HUES48 (cell line): ENCODE measurements around the gene CMBL.
"Not testable (repeated sequence)": the region's sequence is repeated elsewhere in the genome, so short reads cannot be mapped to it uniquely, and the experiment has no call there.

Source experiments
- H3K27ac ChIP-seq: one replicate; pipeline ENCODE4 v1.7.0; 2013; ENCODE audit warnings: low read depth, low read length, inconsistent platforms
- H3K27me3 ChIP-seq: 2 replicates; pipeline ENCODE4 v1.6.1; 2013; ENCODE audit warnings: mild to moderate bottlenecking, low read length; ENCODE audit not compliant: control insufficient read depth, insufficient read depth
- H3K36me3 ChIP-seq: 2 replicates; pipeline ENCODE4 v1.6.1; 2013; ENCODE audit warnings: low read length; ENCODE audit not compliant: control insufficient read depth, insufficient read depth
- H3K4me1 ChIP-seq: 2 replicates; pipeline ENCODE4 v1.6.1; 2013; ENCODE audit warnings: mild to moderate bottlenecking, low read length; ENCODE audit not compliant: control insufficient read depth, insufficient read depth
- H3K4me3 ChIP-seq: 2 replicates; pipeline ENCODE4 v1.5.1; 2013; ENCODE audit warnings: mild to moderate bottlenecking, low read depth, low read length
- H3K9ac ChIP-seq: 2 replicates; pipeline ENCODE4 v1.6.1; 2013; ENCODE audit warnings: mild to moderate bottlenecking, low read depth, low read length, moderate library complexity
- H3K9me3 ChIP-seq: 2 replicates; pipeline ENCODE4 v1.6.1; 2013; ENCODE audit warnings: low read length; ENCODE audit not compliant: control insufficient read depth, insufficient read depth

CMBL gene

DNA sequence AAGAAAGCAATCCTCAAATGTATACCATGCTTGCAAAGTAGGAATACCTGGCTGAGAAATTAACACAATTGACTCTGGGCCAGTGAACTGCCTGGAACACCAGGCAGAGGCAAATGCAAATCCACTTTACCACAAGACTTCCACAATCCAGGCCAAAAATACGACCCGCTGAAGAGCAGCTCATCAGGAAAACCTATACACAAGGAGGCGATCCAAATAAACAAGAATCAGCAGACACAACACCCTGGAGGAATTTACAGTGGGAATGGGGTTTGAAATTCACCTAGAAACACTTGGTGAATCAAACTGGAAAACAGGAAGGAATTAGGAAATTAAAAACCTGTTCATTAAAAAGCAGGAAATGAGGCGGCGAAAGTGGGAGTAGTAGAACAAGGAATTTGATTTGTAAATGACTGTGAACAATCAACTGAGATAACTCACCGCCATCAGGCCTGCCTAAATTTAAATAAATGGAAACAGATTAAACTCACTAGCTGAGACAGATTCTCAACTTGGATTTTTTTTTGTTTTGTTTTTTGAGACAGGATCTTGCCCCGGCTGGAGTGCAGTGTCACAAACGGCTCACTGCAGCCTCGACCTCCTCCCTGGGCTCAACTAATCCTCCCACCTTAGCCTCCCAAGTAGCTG is 15.9 kb downstream of the CMBL start:
- H3K9ac ChIP-seq = no peak overlapping the region
- no peak overlapping the region for H3K27ac ChIP-seq
- no peaks in the 10 kb centered on the region; the same call in 1 of the 2 replicates for H3K9me3 ChIP-seq
- H3K27me3 ChIP-seq = no peaks in the 10 kb centered on the region
- H3K4me3 ChIP-seq = no peak overlapping the region
- 0 out of 2 replicates have a peak, but pooled peaks cover 5% of the 10 kb centered on the region for H3K4me1 ChIP-seq
- H3K36me3 ChIP-seq = no peaks in the 10 kb centered on the region

DNA sequence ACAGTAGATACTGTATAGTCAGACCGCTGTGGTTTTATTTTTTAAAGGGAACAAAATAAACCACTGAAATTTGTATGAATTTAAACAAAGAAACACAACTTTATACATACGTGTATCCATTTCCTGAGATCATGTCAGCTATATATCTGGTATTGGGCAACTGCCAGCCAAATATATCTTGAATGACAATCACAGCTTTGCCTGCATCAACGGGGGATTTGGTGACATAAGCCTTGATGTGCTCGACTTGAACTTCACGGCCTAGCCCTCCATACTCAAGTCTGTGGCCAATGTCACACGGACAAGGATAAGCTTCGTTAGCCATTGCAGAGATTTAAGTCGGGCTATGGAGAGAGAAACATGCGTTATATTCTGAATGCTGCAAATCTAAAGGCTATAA is 17.3 kb downstream of the CMBL start:
- Histone ChIP-seq H3K9ac (no peak overlapping the region), H3K27me3 (no peaks in the 10 kb centered on the region), H3K9me3 (no peaks in the 10 kb centered on the region; the same call in 1 of the 2 replicates), H3K4me3 (no peak overlapping the region), H3K27ac (no peak overlapping the region), H3K36me3 (no peaks in the 10 kb centered on the region), H3K4me1 (0 out of 2 replicates have a peak, but pooled peaks cover 5% of the 10 kb centered on the region)

GRCh38 chr5:10289991-10290390 is 17.7 kb downstream of the CMBL start:
- 0 out of 2 replicates have a peak, but pooled peaks cover 5% of the 10 kb centered on the region for H3K4me1 ChIP-seq
- H3K27ac ChIP-seq = no peak overlapping the region

DNA sequence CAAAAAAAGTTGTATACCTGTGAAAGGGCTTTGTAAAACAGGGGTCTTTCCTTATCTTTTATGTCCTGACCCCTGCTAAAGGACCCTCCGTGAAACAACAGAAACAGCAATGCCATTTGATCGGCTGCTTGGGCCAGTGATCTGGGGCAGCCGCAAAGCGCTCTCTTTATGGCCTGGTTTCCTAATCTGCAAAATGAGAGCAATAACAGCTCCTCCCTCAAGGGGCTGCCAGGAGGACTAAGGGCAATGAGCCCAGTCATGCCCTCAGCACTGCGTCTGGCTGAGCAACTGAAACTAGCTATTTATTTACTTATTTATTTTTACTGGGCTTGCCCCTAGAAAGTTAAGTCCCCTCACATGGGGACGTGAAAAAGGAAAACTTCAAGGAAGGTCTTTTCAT is 18.3 kb downstream of the CMBL start:
- Histone ChIP-seq H3K9me3 (no peaks in the 10 kb centered on the region; the same call in 1 of the 2 replicates), H3K27me3 (no peaks in the 10 kb centered on the region), H3K4me3 (no peak overlapping the region), H3K36me3 (no peaks in the 10 kb centered on the region), H3K4me1 (0 out of 2 replicates have a peak, but pooled peaks cover 5% of the 10 kb centered on the region), H3K9ac (no peak overlapping the region), H3K27ac (no peak overlapping the region)

More at GRCh38 chr5:10289991-10290390, 17.7 kb downstream of the CMBL start:
- Histone ChIP-seq H3K9me3 (no peaks in the 10 kb centered on the region; the same call in 1 of the 2 replicates), H3K9ac (no peak overlapping the region), H3K4me3 (no peak overlapping the region), H3K36me3 (no peaks in the 10 kb centered on the region), H3K27me3 (no peaks in the 10 kb centered on the region)

GRCh38 chr5:10288592-10289219 is 19.0 kb downstream of the CMBL start:
- Histone ChIP-seq H3K9ac (no peak overlapping the region), H3K4me3 (no peak overlapping the region), H3K9me3 (no peaks in the 10 kb centered on the region; the same call in 1 of the 2 replicates), H3K27me3 (no peaks in the 10 kb centered on the region), H3K36me3 (no peaks in the 10 kb centered on the region), H3K4me1 (0 out of 2 replicates have a peak, but pooled peaks cover 7% of the 10 kb centered on the region), H3K27ac (no peak overlapping the region)

- Histone ChIP-seq H3K4me3 (no peak overlapping the region), H3K9ac (no peak overlapping the region), H3K27ac (no peak overlapping the region), H3K4me1 (0 out of 2 replicates have a peak, but pooled peaks cover 5% of the 10 kb centered on the region), H3K27me3 (no peaks in the 10 kb centered on the region), H3K9me3 (no peaks in the 10 kb centered on the region), H3K36me3 (no peaks in the 10 kb centered on the region)
Measured at GRCh38 chr5:10286862-10287227, 20.9 kb downstream of the CMBL start.

DNA sequence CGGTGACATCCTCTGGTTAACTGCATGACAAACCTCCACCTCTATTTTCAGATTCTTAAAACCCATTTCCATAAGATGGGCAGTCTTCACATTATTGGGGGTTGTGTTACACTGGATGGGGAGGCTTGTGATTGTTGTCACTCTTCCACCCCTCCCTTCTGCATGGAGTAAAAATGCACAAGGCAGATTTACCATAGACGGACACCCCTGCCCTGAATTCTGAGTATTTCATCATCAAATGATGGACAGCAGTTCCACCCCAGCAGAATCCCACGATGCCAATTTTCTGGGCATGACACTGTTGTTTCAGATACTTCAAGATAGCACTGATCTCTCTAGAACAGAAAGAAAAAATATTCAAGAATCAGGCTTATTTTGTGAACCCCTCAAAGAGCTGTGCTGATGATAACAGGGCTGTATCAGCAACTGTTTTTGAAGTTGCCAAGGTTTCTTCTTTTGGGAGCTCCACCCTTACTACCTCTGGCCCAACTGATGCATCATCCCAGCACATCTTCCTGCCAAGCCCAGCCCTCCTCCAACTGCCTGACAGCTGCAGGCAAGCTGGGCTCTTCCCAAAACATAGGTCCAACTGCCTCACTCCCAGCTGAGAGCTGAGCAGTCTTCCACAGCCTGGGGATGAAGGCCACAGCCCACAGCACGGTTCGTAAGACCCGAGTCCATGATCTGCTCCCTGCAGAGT is 21.4 kb downstream of the CMBL start:
- Histone ChIP-seq H3K9ac (no peak overlapping the region), H3K4me3 (no peak overlapping the region), H3K4me1 (0 out of 2 replicates have a peak, but pooled peaks cover 2% of the 10 kb centered on the region), H3K27ac (no peak overlapping the region), H3K36me3 (no peaks in the 10 kb centered on the region), H3K9me3 (no peaks in the 10 kb centered on the region), H3K27me3 (no peaks in the 10 kb centered on the region)

- H3K4me1 ChIP-seq, H3K9me3 ChIP-seq, H3K4me3 ChIP-seq, H3K36me3 ChIP-seq, H3K9ac ChIP-seq, H3K27me3 ChIP-seq, H3K27ac ChIP-seq: not testable (repeated sequence)
Measured at GRCh38 chr5:10285362-10285761, 22.3 kb downstream of the CMBL start.

GRCh38 chr5:10283927-10284635 is 23.6 kb downstream of the CMBL start:
- Histone ChIP-seq H3K9me3 (no peaks in the 10 kb centered on the region), H3K27me3 (no peaks in the 10 kb centered on the region), H3K27ac (no peak overlapping the region), H3K4me3 (no peak overlapping the region), H3K4me1 (0 out of 2 replicates have a peak, but pooled peaks cover 2% of the 10 kb centered on the region), H3K9ac (no peak overlapping the region), H3K36me3 (no peaks in the 10 kb centered on the region)

DNA sequence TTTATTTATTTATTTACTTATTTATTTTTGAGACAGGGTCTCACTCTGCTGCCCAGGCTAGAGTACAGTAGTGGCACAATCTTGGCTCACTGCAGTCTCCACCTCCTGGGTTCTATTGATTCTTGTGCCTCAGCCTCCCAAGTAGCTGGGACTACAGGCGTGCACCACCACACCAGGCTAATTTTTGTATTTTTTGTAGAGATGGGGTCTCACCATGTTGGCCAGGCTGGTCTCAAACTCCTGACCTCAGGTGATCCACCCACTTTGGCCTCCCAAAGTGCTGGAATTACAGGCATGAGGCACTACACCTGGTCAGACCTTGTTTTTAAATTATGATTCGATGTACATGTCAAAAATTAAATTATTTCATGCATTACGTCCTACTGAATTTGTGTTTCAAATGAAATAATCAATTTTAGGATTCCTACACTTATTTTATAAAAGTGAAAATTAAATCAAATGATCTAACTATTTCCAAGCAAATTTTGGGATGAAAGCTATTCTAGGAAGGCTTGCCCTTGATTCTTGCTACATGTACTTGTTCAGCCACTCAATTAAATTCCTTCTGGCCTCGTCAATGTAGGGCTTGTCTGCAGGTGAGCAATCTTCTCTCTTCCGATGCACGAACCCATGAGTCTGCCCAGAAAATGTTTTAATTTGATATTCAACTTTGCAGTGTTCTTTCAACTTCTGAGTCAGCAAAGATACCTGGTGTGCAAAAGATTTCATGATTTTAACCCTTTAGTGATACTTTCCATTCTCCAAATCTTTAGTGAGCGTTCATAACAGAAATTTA is 27.6 kb downstream of the CMBL start:
- Histone ChIP-seq H3K4me1 (peaks cover 13% of the 10 kb centered on the region), H3K9ac (no peak overlapping the region), H3K27me3 (no peaks in the 10 kb centered on the region), H3K36me3 (no peaks in the 10 kb centered on the region), H3K9me3 (no peaks in the 10 kb centered on the region), H3K27ac (no peak overlapping the region), H3K4me3 (no peak overlapping the region)
